Motor neuron (in vitro differentiated cells): ENCODE measurements around the gene HSD17B2. TPM values are rescaled to one million over a fixed set of nuclear protein-coding genes. Genes with fewer than 3 reads are reported as not detected.
"Not testable (repeated sequence)": the region's sequence is repeated elsewhere in the genome, so short reads cannot be mapped to it uniquely, and the experiment has no call there.

ENCODE experiments used
- ATAC-seq, 8 experiments: fragments of 200-7000 bp; cut with Tn5 transposase; replicated peaks in 6 of 8; 2 replicates each; pipeline ENCODE4 v1.8.0; 2021; ENCODE audit warnings: mild to moderate bottlenecking in 8 of 8, moderate library complexity in 8 of 8
- H3K27ac ChIP-seq, 2 donors: fragments of 250-450 bp; sonication (Bioruptor Pico); 2 replicates each; pipeline ENCODE4 v1.9.0; 2021; ENCODE audit warnings: antibody characterized with exemption in 2 of 2, mild to moderate bottlenecking in 2 of 2, moderate library complexity in 1 of 2
- H3K4me1 ChIP-seq, 2 donors: fragments of 250-450 bp; sonication (Bioruptor Pico); replicated peaks in 1 of 2; 2 replicates each; pipeline ENCODE4 v1.6.1; 2021; ENCODE audit warnings: antibody characterized with exemption in 2 of 2, mild to moderate bottlenecking in 2 of 2, moderate library complexity in 1 of 2
- H3K4me3 ChIP-seq, 5 donors: fragments of 250-450 bp; sonication (Bioruptor Pico); 2 replicates each; pipeline ENCODE4 v1.9.0; 2021; ENCODE audit warnings: antibody characterized with exemption in 5 of 5, mild to moderate bottlenecking in 5 of 5, moderate library complexity in 4 of 5
- WGBS, 10 experiments: fragments of 450-650 bp; shearing (Covaris generic); methylation state at CpG; one replicate each; pipeline ENCODE4 v1.0.0; 2022; 5-methylcytosine and 5-hydroxymethylcytosine counted together
- in situ Hi-C, 9 experiments: fragments of 400-800 bp; cut with MboI; loops; one replicate each; pipeline ENCODE4 v1.15.0; 2021; ENCODE audit warnings: low sequenced_read_pairs in 9 of 9, low pct_unique_long_range_greater_than_20kb in 2 of 9; ENCODE audit not compliant: unreplicated experiment in 9 of 9
- total RNA-seq, 8 experiments: library from RNA; unstranded; fragments of 300-600 nt; gene quantifications; 2 replicates each; pipeline versions ENCODE4 v1.2.3 to v1.2.4, GENCODE V29; 2022

Gene HSD17B2
- total RNA-seq, 8 experiments from 2014 or later = 0.11 to 0.95 (median 0.24) TPM

DNA sequence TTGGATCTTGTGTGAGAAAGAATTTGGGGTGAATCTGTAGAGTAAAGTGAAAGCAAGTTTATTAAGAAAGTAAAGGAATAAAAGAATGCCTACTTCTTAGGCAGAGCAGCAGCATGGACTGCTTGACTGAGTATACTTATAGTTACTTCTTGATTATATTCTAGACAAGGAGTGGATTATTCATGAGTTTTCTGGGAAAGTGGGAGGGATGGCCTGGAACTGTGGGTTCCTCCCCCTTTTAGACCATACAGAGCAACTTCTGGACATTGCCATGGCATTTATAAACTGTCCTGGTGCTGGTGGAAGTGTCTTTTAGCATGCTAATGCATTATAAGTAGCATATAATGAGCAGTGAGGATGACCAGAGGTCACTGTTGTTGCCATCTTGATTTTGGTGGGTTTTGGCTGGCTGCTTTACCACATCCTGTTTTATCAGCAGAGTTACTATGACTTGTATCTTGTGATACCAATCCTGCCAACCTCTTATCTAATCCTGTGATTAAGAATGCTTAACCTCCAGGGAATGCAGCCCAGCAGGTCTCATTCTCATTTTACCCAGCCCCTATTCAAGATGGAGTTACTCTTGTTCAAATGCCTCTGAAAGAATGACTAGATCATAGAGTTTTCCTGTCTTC is 58.7 kb downstream of the HSD17B2 start:
- in situ Hi-C loops = no loop called here
- ATAC-seq = peak in 2 of 8 experiments; percentile 82 to 88
- no peak overlapping the region for H3K27ac ChIP-seq
- peaks cover 0 to 3% of the 10 kb centered on the region in 2 donors for H3K4me1 ChIP-seq
- H3K4me3 ChIP-seq = no peak overlapping the region

DNA sequence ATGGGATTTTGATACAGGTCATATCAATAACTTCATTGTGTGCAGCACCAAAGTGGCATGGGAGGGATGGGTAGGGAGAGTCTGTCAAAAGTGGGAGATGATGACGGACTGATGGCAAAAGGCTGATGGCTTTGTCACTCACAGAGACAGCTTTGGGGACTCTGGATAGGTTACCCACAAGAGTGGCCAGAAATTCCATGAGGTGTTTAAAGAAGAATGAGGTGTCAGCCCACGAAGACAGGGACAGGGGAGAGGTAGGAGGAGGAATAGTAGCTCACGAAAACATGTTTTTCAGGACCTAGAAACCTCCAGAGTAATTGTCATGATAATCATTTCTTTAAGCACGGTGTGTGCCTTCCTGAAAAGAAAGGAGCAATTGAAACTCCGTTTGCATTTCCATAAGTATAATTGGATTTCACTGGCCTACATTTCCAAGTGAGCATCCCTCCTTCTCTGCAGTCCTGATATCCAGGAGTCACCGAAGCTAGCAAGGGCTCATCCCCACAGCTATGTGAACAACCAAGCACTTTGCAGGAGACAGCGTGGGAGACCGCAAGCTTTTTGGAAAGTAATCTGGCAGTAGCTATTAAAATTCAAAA is 60.0 kb downstream of the HSD17B2 start:
- in situ Hi-C loops = no loop called here
- ATAC-seq = no peak
- WGBS, 10 experiments = 35 to 65% (median 43%) methylated on average over 2 to 8 of the region's 8 CpGs; no CpG with 5 or more reads in 2 of the 10 experiments
- Histone ChIP-seq H3K27ac (no peak overlapping the region), H3K4me1 (peaks cover 0 to 3% of the 10 kb centered on the region in 2 donors), H3K4me3 (no peak overlapping the region)

DNA sequence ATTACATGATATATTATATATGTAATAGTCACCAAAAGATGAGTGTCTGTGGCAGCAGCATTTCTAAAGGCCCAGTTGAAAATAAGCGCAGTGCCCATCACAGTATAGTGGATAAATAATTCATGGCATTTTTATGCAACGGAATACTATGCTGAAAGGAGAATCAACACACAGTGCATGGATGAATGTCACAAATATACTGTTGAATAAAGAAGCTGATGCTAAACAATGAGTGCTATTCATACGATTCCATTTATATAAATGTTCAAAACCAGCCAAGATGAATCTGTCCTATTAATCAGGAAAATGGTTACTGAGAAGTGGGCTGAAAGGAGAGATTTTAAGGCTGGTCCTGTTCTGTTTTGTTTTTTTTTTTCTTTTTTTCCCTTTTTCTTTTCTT is 61.6 kb downstream of the HSD17B2 start:
- H3K27ac ChIP-seq = no peak overlapping the region
- in situ Hi-C loops = no loop called here
- H3K4me1 ChIP-seq = peaks cover 0 to 3% of the 10 kb centered on the region in 2 donors
- WGBS, 10 experiments = 68 to 100% (median 88%) methylated on average over 1 to 3 of the region's 3 CpGs; no CpG with 5 or more reads in 2 of the 10 experiments
- no peak overlapping the region for H3K4me3 ChIP-seq
- ATAC-seq = no peak

DNA sequence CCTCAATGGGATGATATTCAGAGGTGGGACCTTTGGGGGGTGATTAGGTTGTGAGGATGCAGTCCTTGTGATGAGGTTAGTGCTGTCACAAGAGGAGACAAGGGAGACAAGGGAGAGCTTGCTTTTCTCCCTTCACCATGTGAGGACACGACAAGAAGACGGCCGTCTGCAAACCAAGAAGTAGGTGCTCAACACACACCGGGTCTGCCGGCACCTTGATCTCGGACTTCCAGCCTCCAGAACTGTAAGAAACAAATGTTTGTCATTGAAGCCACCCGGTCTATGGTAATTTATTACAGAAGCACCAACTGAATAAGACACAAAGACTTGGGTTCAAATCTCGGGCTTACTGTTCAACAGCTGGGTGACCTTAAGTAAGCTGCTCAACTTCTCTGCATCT is 70.1 kb downstream of the HSD17B2 start:
- ATAC-seq = no peak
- Histone ChIP-seq H3K4me3 (no peak overlapping the region), H3K27ac (no peak overlapping the region), H3K4me1 (peaks cover 6 to 19% of the 10 kb centered on the region in 2 donors)
- in situ Hi-C loops = no loop called here
- WGBS, 10 experiments = 17 to 96% (median 73%) methylated on average over 2 to 8 of the region's 8 CpGs; no CpG with 5 or more reads in 2 of the 10 experiments

DNA sequence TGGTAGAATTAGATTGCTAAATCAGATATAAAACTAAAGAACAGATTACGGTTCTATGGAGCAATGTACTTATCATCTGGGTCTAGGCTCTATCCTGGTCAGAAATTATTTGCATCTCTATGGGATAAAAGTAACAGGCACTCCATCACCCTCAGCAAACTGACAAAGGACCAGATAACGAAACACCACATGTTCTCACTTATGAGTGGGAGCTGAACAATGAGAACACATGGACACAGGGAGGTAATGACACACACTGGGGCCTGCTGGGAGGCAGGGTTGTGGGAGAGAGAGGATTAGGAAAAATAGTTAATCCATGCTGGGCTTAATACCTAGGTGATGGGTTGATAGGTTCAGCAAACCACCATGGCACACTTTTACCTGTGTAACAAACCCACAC is 73.0 kb downstream of the HSD17B2 start:
- Histone ChIP-seq H3K4me1 (peaks cover 6 to 19% of the 10 kb centered on the region in 2 donors), H3K4me3 (no peak overlapping the region), H3K27ac (no peak overlapping the region)
- ATAC-seq = peak in 5 of 8 experiments; percentile 50 to 81 (median 70)
- in situ Hi-C loops = no loop called here
- 19 to 75% (median 40%) methylated on average over 1 to 2 of the region's 2 CpGs; no CpG with 5 or more reads in 3 of the 10 experiments for WGBS, 10 experiments

DNA sequence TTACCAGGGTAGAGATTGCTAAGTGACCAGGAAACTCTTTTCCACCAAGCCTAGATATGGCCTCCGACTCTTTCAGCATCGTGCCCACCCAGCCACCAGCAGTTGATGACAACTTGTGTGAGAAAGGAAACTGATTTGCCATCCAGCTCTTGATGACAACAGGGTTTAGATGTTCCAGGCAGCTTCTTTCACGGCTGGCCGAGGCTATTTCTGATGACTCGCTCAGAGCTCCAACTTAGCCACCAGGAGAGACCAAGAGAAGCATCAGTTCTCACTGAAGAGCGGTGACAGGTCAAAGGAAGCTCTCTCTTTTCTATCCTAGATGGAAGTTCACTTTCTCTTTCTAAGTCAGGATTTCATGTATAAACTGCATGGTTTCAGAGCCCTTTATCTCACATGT is 73.7 kb downstream of the HSD17B2 start:
- Histone ChIP-seq H3K27ac (no peak overlapping the region), H3K4me3 (no peak overlapping the region), H3K4me1 (peaks cover 6 to 19% of the 10 kb centered on the region in 2 donors)
- WGBS, 10 experiments = 7 to 97% (median 86%) methylated on average over 1 to 6 of the region's 6 CpGs; no CpG with 5 or more reads in 2 of the 10 experiments
- ATAC-seq = no peak
- in situ Hi-C loops = no loop called here

DNA sequence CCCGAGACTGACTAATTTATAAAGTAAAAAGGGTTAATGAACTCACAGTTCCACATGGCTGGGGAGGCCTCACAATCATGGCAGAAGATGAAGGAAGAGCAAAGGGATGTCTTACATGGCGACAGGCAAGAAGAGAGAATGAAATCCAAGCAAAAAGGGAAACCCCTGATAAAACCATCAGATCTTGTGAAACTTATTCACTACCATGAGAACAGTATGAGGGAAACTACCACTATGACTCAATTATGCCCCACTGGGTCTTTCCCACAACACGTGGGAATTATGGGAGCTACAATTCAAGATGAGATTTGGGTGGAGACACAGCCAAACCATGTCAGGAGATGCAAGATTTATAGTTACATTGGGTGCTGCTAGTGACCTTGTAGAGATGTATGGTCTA is 74.2 kb downstream of the HSD17B2 start:
- ATAC-seq, H3K27ac ChIP-seq, in situ Hi-C loops, H3K4me3 ChIP-seq: not testable (repeated sequence)
- H3K4me1 ChIP-seq = peaks cover 6 to 19% of the 10 kb centered on the region in 2 donors
- 21 to 100% (median 92%) methylated on average over 1 to 3 of the region's 3 CpGs; no CpG with 5 or more reads in 1 of the 10 experiments for WGBS, 10 experiments

DNA sequence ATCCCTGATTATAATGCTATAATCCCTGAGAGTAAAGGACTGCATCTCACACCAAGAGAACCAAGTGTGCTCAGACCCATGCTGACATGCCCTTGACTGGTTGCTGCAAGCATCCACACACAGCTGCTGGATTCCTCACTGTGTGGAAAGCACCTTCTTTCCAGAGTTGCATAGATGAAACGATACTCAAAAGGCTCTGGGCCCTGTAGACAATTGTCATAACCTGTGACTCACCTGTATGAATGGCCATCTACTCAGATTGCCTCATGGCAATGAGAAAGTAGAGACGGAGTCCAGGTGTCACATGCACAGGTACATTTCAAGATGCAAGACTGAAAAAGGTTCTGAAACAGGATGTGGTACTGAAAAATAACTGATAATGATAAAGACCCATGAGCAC is 76.9 kb downstream of the HSD17B2 start:
- in situ Hi-C loops = no loop called here
- Histone ChIP-seq H3K27ac (no peak overlapping the region), H3K4me3 (no peak overlapping the region), H3K4me1 (peaks cover 10 to 19% of the 10 kb centered on the region in 2 donors)
- ATAC-seq = no peak
- 40 to 100% (median 93%) methylated on average over 1 to 2 of the region's 2 CpGs; no CpG with 5 or more reads in 2 of the 10 experiments for WGBS, 10 experiments

DNA sequence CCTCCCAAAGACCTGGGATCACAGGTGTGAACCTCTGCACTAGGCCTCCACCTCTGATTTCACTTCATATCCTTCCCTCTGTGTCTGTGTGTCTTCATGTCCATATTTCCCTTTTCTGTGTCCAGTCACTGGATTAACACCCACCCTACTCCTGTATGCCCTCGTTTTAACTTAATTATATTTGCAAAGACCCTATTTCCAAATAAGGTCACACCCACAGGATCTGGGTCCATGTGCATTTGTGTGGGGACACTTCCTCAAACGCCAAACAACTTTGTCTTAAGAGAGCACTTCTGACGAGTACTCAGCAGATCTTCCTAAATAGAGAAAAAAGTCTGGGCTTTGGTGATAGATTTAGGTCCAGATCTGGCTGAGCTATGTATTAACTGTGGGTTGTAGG is 78.7 kb downstream of the HSD17B2 start:
- ATAC-seq = no peak
- WGBS, 10 experiments = 40 to 87% (median 71%) methylated on average over 2 to 3 of the region's 3 CpGs; no CpG with 5 or more reads in 3 of the 10 experiments
- no peak overlapping the region for H3K27ac ChIP-seq
- no peak overlapping the region for H3K4me3 ChIP-seq
- in situ Hi-C loops = no loop called here
- peaks cover 4 to 8% of the 10 kb centered on the region in 2 donors for H3K4me1 ChIP-seq

DNA sequence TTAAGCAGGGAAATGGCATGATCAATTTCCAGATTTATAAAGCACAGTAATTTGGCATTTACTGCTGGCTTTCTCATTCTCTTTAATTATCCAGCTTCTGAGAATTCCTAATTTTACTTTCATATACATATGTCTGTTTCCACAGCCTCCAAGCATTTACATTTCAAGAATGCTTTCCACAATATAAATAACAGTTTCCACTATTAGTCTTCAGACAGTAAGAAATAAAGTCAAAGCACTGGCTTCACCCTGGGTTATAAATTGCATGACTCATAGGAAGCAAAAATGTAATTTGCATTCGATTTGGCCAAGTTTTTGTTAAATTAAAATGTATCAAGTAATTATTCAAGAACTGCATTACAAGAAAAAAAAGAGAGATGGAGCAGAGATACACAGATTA is 81.5 kb downstream of the HSD17B2 start:
- Histone ChIP-seq H3K4me3 (no peak overlapping the region), H3K4me1 (peaks cover 11 to 14% of the 10 kb centered on the region in 2 donors), H3K27ac (no peak overlapping the region)
- 0 to 82% (median 44%) methylated on average over 1 of the region's 1 CpG for WGBS, 10 experiments
- in situ Hi-C loops = no loop called here
- peak in 4 of 8 experiments; percentile 27 to 60 (median 44) for ATAC-seq

DNA sequence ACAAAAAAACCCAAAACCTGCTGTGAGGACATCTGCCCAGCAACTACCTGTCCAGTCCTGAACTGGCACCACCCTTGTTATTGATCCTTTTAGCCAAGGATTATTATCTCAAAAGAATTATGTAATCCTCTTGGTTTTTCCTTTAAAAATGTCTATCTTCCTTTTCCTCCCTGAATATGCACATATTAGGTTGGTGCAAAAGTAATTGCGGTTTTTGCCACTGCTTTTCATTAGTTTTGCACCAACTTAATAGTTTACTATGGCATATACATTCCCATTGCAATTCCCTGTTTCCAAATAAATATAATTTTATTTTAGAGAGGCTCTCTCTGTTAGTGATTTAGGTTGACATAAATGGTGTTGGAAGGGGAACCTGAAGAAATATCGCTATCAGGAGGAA is 83.7 kb downstream of the HSD17B2 start:
- Histone ChIP-seq H3K4me3 (no peak overlapping the region), H3K4me1 (peaks cover 11 to 14% of the 10 kb centered on the region in 2 donors), H3K27ac (no peak overlapping the region)
- no peak for ATAC-seq
- 50 to 100% (median 81%) methylated on average over 1 to 2 of the region's 2 CpGs; no CpG with 5 or more reads in 2 of the 10 experiments for WGBS, 10 experiments
- in situ Hi-C loops = no loop called here

DNA sequence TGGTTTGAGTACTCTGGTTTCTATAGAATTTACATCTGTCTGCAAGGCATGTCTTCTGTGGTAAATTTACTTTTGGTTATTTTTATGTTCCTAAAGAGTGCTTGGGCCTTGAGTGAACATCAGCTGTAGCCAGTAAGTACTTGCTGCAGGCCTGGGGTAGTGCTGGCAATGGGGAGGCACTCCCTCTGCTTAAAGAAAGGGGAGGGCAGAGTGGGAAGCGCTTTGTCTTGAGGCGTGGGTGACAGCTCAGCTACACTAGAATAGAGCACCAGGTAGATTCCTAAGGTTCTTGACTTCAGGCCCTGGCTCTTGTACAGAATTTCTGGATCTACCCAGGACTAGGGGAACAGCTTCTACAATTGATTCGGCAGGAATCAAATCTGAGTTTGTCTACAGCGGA is 84.4 kb downstream of the HSD17B2 start:
- no peak overlapping the region for H3K4me3 ChIP-seq
- in situ Hi-C loops = no loop called here
- no peak for ATAC-seq
- WGBS, 10 experiments = 52 to 100% (median 79%) methylated on average over 1 to 3 of the region's 4 CpGs; no CpG with 5 or more reads in 4 of the 10 experiments
- peaks cover 11 to 14% of the 10 kb centered on the region in 2 donors for H3K4me1 ChIP-seq
- H3K27ac ChIP-seq = no peak overlapping the region

DNA sequence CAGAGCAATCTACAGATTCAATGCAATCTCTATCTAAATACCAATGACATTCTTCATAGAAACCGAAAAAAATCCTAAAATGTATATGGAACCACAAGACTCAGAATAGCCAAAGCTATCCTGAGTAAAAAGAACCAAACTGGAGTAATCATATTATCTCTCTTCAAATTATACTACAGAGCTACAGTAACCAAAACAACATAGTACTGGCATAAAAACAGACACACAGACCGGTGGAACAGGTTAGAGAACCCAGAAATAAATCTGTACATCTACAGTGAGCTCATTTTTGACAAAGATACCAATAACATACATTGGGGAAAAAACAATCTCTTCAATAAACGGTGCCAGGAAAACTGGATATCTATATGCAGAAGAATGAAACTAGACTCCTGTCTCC is 89.6 kb downstream of the HSD17B2 start:
- in situ Hi-C loops = no loop called here
- Histone ChIP-seq H3K4me1 (peaks cover 10 to 13% of the 10 kb centered on the region in 2 donors), H3K4me3 (no peak overlapping the region), H3K27ac (no peak overlapping the region)
- no peak for ATAC-seq
- WGBS, 10 experiments = 45 to 100% (median 84%) methylated on average over 1 to 3 of the region's 3 CpGs
